Fibroblast of lung (primary cell): ENCODE data around the gene ENTPD6.

Source experiments
- CTCF ChIP-seq, 2 donors: IDR thresholded peaks in 1 of 2; conservative IDR thresholded peaks in 1 of 2; 1 replicate in 1 of 2; 2 replicates in 1 of 2; pipeline ENCODE4 v1.5.1; 2011 to 2012; ENCODE audit warnings: low read length in 2 of 2, control low read depth in 1 of 2, inconsistent platforms in 1 of 2, low read depth in 1 of 2, mild to moderate bottlenecking in 1 of 2
- EZH2 ChIP-seq: IDR thresholded peaks from 2 replicates; pipeline ENCODE4 v1.5.1; 2012; ENCODE audit warnings: low read length, control low read depth, mild to moderate bottlenecking; ENCODE audit errors: missing control alignments

DNA sequence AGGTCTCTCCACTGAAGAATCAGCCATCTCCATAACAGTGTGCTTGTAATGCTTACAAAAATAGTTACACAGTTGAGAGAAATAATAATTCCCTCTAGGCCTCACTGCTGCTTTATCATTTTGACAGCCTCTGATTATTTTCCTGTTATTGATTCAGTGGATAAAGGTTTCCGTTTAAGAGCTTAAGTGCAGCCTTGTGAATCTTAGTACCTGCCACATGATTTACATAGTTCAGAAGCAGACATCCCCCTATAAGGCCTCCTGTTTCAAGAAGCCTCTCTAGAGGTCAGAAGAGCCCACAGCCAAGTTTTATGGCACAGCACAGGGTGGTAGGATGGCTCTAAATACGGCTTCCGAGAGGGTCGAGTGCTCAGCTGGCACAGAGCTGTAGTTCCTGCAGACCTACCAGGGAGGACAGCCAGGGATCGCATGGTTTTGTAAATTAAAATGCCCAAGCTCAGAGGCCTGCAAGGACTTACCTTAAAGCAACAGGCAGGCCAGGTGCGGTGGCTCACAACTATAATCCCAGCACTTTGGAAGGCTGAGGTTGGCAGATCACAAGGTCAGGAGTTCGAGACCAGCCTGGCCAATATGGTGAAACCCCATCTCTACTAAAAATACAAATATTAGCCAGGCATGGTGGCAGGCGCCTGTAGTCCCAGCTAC lies 34.8 kb downstream of the ENTPD6 start:
- no peak for TF ChIP-seq EZH2
- TF ChIP-seq CTCF (conservative IDR thresholded peaks at IDR 0.05 in 1 of 2, IDR thresholded peaks at IDR 0.05 in 1 of 2; ENCODE audit: low read depth in 1 of 2, low read length in 2 of 2) = no peak
